SU-DHL-6 (cell line): Measurements from ENCODE around the gene UACA.

Experiments used
- H2AFZ ChIP-seq: fragments of 200-600 bp; sonication (generic); 2 replicates; pipeline ENCODE4 v1.6.1; 2014; ENCODE audit warnings: low read depth, mild to moderate bottlenecking, moderate library complexity, mixed read lengths, antibody characterized with exemption, low read length; ENCODE audit not compliant: severe bottlenecking
- H3F3A ChIP-seq: fragments of 200-600 bp; shearing (Covaris generic); 2 replicates; pipeline ENCODE4 v1.6.0; 2016; ENCODE audit warnings: antibody characterized with exemption, mild to moderate bottlenecking; ENCODE audit not compliant: insufficient read depth
- H3K27ac ChIP-seq: fragments of 200-600 bp; sonication (generic); 2 replicates; pipeline ENCODE4 v1.5.1; 2016; ENCODE audit warnings: low read depth, mild to moderate bottlenecking, low read length, moderate library complexity, mixed read lengths
- H3K27me3 ChIP-seq: fragments of 200-600 bp; sonication (generic), shearing (Covaris generic); 2 replicates; pipeline ENCODE4 v1.6.0; 2014; ENCODE audit warnings: mild to moderate bottlenecking, low read length
- H3K36me3 ChIP-seq: fragments of 200-600 bp; sonication (generic); 2 replicates; pipeline ENCODE4 v1.6.1; 2014; ENCODE audit warnings: mild to moderate bottlenecking, low read length, mixed read lengths
- H3K4me2 ChIP-seq: fragments of 300-600, 200-600 bp; shearing (Covaris generic), sonication (generic); 2 replicates; pipeline ENCODE4 v1.6.0; 2014; ENCODE audit warnings: low read length, low read depth, mild to moderate bottlenecking; ENCODE audit not compliant: poor library complexity, severe bottlenecking
- H3K4me3 ChIP-seq: fragments of 200-600 bp; sonication (generic); 2 replicates; pipeline ENCODE4 v1.5.1; 2014; ENCODE audit warnings: antibody characterized with exemption, low read length, mild to moderate bottlenecking, mixed read lengths; ENCODE audit not compliant: insufficient read depth, poor library complexity, severe bottlenecking
- H3K79me2 ChIP-seq: fragments of 200-600 bp; sonication (generic); 2 replicates; pipeline ENCODE4 v1.6.1; 2014; ENCODE audit warnings: mild to moderate bottlenecking, low read length, moderate library complexity; ENCODE audit not compliant: insufficient read depth
- H3K9ac ChIP-seq: fragments of 200-600 bp; sonication (generic); 2 replicates; pipeline ENCODE4 v1.7.0; 2014; ENCODE audit warnings: mild to moderate bottlenecking, low read length
- H3K9me2 ChIP-seq: fragments of 200-600 bp; sonication (generic); replicated peaks from 2 replicates; pipeline ENCODE4 v1.6.1; 2014; ENCODE audit warnings: low read length; ENCODE audit not compliant: insufficient read depth
- H3K9me3 ChIP-seq: fragments of 200-600 bp; sonication (generic); 2 replicates; pipeline ENCODE4 v1.6.1; 2014; ENCODE audit warnings: low read length, mixed read lengths; ENCODE audit not compliant: insufficient read depth
- H4K20me1 ChIP-seq: fragments of 200-600 bp; sonication (generic); 2 replicates; pipeline ENCODE4 v1.6.1; 2014; ENCODE audit warnings: low read depth, mild to moderate bottlenecking, antibody characterized with exemption, low read length, moderate library complexity, mixed read lengths
- CTCF ChIP-seq: fragments of 200-600 bp; sonication (generic); IDR thresholded peaks from one replicate; pipeline ENCODE4 v1.5.1; 2017; ENCODE audit warnings: antibody characterized with exemption, mild to moderate bottlenecking, low read length, moderate library complexity; ENCODE audit not compliant: insufficient read depth, poor library complexity, severe bottlenecking
- EZH2phosphoT487 ChIP-seq: fragments of 200-600 bp; sonication (generic), shearing (Covaris generic); conservative IDR thresholded peaks from 2 replicates; pipeline ENCODE4 v1.6.1; 2018; ENCODE audit warnings: mild to moderate bottlenecking, antibody characterized with exemption, low read length, moderate library complexity, mixed read lengths

UACA gene

DNA sequence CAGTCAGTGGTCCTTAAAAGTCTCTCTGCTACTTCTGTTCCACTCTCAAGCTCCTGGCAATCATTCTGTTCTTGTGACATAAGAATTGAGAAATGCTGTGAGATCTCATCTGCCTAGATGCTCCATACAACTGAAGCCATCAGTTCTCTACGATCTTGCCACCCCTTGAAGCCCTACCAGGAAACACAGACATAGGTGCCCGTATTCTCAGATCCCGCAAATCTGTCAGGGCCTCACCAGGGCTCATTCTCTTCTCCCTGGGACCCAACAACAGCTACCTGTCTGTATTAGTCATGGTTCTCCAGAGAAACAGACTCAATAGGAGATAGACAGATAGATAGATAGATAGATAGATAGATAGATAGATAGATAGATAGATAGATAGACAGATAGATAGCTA is 149.1 kb downstream of the UACA start:
- H3K4me3 ChIP-seq = no peak overlapping the region
- H3K79me2 ChIP-seq = no peaks in the 10 kb centered on the region
- no peak overlapping the region for H2AFZ ChIP-seq
- no peaks in the 10 kb centered on the region for H3K9me2 ChIP-seq
- TF ChIP-seq CTCF (no peak), EZH2phosphoT487 (no peak)
- H3F3A ChIP-seq = no peaks in the 10 kb centered on the region
- H3K9me3 ChIP-seq = no peaks in the 10 kb centered on the region
- no peak overlapping the region for H3K4me2 ChIP-seq
- no peak overlapping the region for H3K9ac ChIP-seq
- no peaks in the 10 kb centered on the region for H4K20me1 ChIP-seq
- H3K27ac ChIP-seq = no peak overlapping the region
- no peaks in the 10 kb centered on the region for H3K27me3 ChIP-seq
- H3K36me3 ChIP-seq = no peaks in the 10 kb centered on the region

DNA sequence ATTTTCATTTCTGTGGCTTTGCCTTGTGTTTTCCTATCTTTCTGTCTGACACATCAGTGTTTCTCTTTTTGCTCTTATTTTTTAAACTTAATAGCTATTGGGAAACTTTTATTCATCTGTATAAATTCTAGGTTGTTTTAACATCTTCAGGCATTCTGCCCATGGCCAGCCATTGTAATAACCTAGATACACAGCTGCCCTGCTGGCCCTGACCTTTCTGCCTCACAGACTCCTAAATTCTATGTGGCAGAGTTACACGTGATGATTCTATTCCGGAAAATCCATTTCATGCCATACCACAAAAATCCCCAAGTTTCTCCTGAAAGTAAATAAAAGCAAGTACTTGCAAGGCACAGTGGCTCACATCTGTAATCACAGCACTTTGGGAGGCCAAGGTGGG is 150.1 kb downstream of the UACA start:
- no peak overlapping the region for H3K4me3 ChIP-seq
- no peaks in the 10 kb centered on the region for H3K36me3 ChIP-seq
- no peak for TF ChIP-seq EZH2phosphoT487
- no peak for TF ChIP-seq CTCF
- no peaks in the 10 kb centered on the region for H3K79me2 ChIP-seq
- H3F3A ChIP-seq = no peaks in the 10 kb centered on the region
- H3K27ac ChIP-seq = no peak overlapping the region
- H3K9me2 ChIP-seq = no peaks in the 10 kb centered on the region
- H3K9ac ChIP-seq = no peak overlapping the region
- H3K27me3 ChIP-seq = no peaks in the 10 kb centered on the region
- no peak overlapping the region for H2AFZ ChIP-seq
- H3K4me2 ChIP-seq = no peak overlapping the region
- no peaks in the 10 kb centered on the region for H3K9me3 ChIP-seq
- no peaks in the 10 kb centered on the region for H4K20me1 ChIP-seq

DNA sequence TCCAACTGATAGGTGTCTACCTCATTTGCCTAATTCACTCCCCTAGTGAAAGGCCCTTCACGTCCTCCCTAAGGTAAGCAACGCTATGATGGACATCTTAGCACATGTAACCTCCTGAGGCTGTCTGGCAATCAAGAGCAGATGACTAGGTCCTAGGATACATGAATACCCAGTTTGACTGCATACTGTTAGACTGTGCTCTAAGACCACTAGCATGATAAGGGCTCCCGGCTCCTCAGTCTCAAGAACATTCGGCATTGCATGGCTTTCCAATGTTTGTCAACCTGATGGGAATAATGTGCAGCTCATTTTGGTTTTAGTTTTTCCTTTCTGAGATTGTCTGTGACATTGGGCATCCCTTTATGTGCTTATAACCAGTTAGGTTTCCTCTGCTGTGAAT is 152.1 kb downstream of the UACA start:
- Histone ChIP-seq H3K79me2 (no peaks in the 10 kb centered on the region), H3K36me3 (no peaks in the 10 kb centered on the region), H3F3A (no peaks in the 10 kb centered on the region), H3K4me2 (no peak overlapping the region), H3K9me2 (no peaks in the 10 kb centered on the region), H3K9me3 (no peaks in the 10 kb centered on the region), H4K20me1 (no peaks in the 10 kb centered on the region), H3K4me3 (no peak overlapping the region), H2AFZ (no peak overlapping the region), H3K9ac (no peak overlapping the region), H3K27me3 (no peaks in the 10 kb centered on the region), H3K27ac (no peak overlapping the region)
- TF ChIP-seq EZH2phosphoT487 (no peak), CTCF (no peak)

DNA sequence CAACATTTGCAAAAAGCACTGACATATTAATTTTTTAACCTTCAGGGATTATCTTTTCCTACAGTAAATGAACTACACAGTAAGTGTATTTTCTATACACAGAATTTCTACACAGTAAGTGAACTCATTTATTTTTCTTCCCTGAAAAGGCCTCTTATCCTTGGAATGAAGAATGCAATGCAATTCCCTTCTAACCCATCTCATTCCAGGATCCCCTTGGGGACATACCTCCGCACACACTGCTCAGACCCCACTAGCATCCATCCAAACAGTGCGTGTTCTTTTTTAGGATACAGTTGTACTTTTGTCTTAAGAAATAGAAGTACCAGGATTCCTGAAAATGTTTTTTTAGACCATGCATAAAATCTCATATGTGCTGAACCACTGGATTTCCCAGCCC is 152.8 kb downstream of the UACA start:
- H3K4me2 ChIP-seq = no peak overlapping the region
- no peaks in the 10 kb centered on the region for H3K27me3 ChIP-seq
- no peaks in the 10 kb centered on the region for H3K9me3 ChIP-seq
- no peak overlapping the region for H3K27ac ChIP-seq
- no peaks in the 10 kb centered on the region for H3K9me2 ChIP-seq
- H3K36me3 ChIP-seq = no peaks in the 10 kb centered on the region
- no peaks in the 10 kb centered on the region for H3K79me2 ChIP-seq
- no peak for TF ChIP-seq EZH2phosphoT487
- TF ChIP-seq CTCF = no peak
- no peak overlapping the region for H3K4me3 ChIP-seq
- no peak overlapping the region for H3K9ac ChIP-seq
- no peaks in the 10 kb centered on the region for H4K20me1 ChIP-seq
- no peaks in the 10 kb centered on the region for H3F3A ChIP-seq
- no peak overlapping the region for H2AFZ ChIP-seq
